ENCODE measurements around the gene TMEM141. TPM values are rescaled to one million over a fixed set of nuclear protein-coding genes. Genes with fewer than 3 reads are reported as not detected.
A peak's percentile ranks its signal among the peaks of the same experiment; 100 is the strongest.
"Not testable (repeated sequence)": the region's sequence is repeated elsewhere in the genome, so short reads cannot be mapped to it uniquely, and the experiment has no call there.

Gene TMEM141
- total RNA-seq, 1 experiment from 2014 or later = 74.4 TPM

DNA sequence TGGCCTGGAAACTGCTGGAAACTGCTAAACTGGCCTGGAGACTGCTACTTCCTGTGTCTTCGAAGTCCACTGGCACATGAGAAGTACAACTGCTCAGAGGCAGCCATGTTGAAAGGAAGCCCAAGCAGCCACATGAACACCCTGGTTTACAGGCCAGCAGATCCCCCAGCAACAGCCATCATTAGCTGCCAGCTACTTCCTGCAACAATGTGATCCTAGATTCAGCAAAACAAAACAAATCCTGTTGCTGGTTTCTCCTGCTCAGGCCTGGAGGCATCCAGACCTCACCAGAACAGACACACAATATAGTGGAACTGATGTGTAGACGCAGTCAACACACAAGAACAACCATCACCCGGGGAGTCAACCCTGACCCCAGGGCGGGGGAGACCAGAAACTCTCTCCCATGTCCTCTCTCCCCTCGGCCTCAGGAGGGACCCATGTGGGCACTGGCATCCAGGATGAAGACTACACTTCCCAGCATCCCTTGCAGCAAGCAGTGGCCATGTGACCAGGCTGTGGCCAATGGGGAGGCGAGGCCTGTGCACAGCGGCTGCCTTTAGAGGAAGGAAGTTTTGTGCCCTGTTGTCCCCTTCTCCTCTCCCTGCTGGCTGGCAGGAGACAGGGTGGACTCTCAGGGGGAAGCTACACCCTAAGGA, 17.6 kb upstream of the TMEM141 start:
- no peak for DNase-seq (ENCODE audit: low spot score)

DNA sequence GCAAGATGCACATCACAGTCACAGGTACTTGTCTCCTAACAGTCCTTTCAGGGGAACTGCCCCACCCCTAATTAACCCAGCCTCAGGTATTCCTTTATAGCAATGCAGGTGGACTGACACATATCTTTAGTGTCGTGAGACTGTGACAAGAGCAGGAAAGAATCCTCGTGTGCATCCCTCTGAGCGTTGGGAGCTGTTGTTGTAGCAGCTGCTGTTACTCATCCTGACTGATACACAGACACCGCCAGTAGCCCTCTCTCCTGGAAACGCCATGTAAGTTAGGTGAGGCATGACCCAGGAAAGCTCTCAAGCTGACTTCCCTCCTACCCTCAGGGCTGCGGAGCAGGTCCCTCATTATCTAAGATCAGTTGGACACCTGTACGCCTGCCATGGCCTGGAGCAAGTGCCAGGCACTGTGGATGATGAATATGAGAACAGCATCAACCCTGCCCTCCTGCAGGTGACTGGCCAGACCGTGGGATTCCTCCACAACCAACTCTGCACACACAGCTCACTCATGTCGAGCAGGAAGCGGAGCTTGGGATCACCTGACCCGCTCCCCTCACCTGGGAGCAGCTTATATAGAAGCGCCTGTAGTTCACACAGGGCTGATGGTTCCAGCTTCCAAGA, 16.6 kb upstream of the TMEM141 start:
- DNase-seq (ENCODE audit: low spot score) = no peak

DNA sequence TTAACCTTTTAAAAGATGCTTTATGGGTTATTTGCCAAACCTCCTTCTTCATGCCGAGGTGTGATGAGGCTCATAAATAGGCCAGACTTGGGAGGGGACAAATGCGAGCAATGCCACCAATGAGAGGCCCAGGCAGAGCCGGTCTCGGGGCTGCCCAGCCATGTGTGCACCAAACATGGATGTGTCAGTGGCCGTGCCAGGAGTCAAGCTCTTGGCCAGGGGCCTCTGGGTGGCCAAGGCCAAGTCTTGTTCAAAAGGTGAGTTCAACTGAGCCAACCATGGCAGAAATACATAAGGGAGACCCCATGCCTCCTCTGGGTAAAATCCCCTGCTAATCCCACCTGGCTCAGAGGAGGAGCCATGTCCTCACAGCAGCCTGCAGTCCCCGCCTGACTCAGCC, 16.0 kb upstream of the TMEM141 start:
- no peak for DNase-seq (ENCODE audit: low spot score)

DNA sequence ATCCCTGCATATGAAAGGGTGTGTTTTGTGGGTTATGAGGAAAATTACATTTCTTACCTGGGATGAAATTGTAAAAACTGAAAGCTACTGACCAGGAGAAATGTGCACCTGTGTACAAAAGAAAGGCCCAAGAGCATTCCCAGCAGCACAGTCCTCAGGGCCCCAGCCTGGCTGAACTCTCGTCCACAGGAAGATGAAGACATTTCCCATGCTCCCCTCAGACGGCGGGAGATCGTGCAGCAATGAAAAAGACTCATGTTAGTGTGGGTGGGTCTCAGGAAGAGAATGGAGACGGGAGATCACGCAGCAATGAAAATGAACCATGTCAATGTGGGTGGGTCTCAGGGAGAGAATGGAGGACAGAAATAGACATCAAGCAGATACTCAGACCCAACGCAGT, 14.2 kb upstream of the TMEM141 start:
- DNase-seq (ENCODE audit: low spot score) = no peak

DNA sequence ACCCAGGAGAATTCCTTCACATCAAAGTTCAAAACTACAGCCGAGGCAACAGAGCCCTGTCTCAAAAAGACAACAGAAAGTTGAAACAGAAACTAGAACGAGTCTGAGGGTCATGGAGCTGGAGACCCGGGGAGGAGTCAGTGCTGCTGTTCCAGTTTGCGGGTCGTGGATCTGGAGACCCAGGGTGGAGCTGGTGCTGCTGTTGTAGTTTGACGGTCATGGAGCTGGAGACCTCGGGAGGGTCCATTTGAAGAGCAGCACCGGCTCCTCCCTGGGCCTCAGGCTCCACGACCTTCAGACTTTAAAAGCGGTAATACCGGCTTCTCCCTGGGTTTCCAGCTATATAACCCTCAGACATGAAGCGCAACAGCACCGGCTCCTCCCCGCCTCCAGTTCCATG, 13.8 kb upstream of the TMEM141 start:
- DNase-seq (ENCODE audit: low spot score) = no peak

DNA sequence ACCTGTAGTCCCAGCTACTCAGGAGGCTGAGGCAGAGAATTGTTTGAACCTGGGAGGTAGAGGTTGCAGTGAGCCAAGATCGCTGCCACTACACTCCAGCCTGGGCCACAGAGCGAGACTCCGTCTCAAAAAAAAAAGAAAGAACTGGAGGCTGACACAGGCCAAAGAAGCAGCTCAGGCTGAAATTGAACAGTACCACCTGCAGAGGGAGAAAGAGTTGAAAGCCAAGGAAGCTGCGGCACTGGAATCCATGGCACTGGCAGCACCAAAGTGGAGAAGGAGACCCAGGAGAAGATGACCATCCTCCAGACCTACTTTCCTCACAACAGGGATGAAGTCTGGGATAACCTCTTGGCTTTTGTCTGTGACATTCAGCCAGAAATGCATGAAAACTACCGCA, 11.3 kb upstream of the TMEM141 start:
- no peak for DNase-seq (ENCODE audit: low spot score)

DNA sequence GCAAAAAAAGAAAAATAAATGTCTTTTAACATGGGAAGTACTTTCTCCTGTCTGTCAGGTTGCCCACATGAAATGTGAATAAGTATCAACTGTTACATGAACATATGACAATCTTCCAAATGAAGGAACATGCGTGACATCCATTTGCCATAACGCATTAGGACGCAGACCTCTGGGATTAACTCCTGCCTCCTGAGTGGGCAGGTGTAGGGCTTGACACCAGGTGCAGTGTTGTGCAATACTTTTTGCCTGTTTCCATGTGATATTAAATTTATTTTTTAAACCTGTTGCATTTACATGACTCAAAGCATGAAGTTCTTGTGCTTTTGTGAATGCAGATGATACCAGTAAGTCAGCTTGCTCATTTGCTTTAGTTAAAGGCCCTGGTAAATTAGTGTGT, 8.7 kb upstream of the TMEM141 start:
- DNase-seq (ENCODE audit: low spot score) = no peak

DNA sequence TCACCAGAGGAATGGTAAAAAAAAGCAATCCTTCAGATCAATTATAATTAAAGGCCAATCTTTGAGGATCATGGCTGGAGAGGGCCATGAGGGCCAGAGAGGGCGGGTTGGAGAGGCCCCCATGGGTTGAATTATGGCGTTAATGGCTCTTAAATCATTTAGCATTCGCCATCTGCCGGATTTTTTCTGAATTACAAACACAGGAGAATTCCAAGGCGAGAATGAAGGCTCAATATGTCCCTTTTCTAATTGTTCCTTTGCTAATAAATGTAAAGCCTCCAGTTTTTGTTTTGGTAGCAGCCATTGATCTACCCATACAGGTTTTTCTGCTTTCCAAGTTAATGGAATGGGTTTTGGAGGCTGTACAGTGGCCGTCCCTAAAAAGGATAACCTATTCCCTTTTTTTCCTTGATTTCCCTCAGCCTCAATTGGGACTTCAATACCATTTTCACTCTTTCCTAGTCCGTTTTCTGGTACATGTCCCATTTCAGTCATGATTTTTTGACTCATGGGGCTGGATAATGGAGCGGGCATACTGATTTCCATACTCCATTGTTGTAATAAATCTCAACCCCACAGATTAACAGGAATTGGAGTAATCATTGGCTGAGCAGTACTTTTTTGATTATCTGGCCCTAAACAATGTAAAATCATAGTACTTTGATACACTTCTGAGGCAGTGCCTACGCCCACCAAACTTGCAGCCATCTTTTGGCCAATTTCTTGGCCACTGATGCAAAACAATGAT, 6.7 kb upstream of the TMEM141 start:
- DNase-seq (ENCODE audit: low spot score) = peak; percentile 56

DNA sequence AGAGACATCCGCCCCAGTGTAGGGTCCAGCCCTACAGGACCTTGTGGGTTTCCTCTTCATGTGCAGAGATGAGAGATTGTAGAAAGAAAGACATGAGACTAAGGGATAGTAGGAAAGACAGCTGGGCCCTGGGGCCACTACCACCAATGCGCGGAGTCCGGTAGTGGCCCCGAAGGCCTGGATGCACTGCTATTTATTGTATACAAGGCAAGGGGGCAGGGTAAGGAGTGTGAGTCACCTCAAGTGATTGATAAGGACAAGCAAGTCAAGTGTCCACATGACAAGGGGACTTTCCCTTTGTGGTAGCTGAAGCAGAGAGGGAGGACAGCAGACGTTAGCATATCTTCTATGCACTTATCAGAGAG, 6.2 kb upstream of the TMEM141 start:
- DNase-seq (ENCODE audit: low spot score) = peak; percentile 59

DNA sequence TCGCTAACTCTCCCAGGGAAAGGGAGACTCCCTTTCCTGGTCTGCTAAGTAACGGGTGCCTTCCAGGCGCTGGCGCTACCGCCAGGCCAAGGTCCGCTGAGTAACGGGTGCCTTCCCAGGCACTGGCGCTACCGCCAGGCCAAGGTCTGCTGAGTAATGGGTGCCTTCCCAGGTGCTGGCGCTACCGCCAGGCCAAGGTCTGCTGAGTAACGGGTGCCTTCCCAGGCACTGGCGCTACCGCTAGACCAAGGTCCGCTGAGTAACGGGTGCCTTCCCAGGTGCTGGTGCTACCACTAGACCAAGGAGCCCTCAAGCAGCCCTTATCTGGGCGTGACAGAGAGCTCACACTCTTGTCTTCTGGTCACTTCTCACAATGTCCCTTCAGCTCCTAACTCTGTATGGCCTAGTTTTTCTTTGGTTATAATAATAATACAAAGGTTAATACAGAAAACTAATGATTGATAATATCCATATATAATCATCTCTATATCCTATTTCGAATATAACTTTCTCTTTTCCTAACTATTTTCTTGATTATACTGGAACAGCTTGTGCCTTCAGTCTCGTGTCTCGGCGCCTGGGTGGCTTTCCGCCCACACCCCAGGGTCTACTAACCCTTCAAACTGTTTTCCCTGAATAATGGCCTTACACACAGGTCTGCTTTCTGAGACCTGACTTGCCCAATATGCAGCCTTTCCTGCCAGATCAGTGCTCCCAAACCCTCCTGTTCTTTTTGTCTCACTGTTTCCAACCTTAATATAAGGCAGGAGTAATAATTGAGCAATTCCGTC, 5.4 kb upstream of the TMEM141 start:
- DNase-seq (ENCODE audit: low spot score) = not testable (repeated sequence)

DNA sequence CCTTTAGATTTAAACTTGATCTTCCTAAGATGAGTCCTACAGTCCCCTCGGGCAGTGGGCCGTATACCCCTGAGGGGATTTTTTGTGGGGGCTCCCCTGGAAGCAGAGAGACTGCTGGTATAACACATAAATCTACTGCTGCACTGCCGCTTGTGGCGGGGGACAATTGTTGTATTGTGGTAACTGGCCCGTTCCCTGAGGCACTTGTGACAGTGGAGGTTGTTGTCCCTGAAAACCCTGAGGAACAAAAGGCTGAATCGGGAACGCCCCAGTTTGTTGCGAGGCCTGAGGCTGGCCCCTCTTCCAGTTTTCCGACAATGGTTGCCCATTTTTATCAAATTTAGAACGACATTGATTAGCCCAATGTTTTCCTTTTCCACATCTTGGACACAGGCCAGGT, 4.7 kb upstream of the TMEM141 start:
- no peak for DNase-seq (ENCODE audit: low spot score)

DNA sequence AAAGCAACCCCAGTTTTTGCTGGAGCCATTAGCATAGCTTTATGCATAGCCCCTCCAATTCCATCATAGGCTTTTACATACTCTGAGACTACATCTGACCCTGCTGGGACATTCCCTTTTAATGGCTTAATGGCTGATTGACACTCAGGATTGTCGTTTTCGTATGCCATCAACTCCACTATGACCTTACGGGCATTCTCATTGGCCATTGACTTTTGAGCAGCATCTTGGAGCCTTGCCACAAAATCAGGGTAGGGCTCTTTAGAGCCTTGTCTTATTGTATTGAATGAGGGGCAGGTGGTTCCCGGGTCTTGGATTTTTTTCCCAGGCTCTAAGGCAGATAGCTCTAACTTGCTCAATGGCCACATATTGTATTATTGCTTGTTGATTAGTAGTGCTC, 4.2 kb upstream of the TMEM141 start:
- DNase-seq (ENCODE audit: low spot score) = not testable (repeated sequence)

DNA sequence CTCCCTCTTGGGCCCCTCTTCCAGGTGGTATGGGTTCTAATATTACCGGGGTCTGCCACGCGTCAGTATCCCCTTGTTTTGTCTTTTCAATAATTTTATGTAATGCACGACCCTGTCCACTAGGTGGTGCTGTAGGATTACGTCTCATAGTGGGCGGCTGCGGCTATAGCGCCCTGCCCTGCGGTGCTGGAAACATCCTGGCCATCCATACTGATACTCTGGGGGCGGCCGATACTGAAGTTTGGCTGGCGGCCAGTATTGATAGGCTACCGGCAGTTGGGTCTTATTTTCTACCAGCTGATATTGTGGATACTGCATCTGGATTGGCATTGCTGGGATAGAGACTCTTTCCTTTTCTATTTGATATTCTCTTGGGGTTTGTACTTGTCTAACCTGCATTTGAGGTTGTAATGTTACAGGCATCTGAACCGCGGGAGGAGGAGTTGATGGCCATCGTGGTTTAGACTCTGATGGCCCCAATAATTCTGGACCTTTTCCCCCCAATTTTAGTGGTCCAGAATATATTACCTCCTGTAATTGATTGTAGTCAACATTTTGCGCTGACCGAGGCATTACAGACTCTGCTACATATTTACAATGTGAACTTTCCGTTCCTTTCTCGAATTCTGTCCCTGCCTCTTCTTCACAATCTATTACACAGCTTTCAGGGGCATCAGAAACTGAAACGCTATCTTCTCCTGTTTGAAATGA, 3.3 kb upstream of the TMEM141 start:
- peak; percentile 69 for DNase-seq (ENCODE audit: low spot score)

DNA sequence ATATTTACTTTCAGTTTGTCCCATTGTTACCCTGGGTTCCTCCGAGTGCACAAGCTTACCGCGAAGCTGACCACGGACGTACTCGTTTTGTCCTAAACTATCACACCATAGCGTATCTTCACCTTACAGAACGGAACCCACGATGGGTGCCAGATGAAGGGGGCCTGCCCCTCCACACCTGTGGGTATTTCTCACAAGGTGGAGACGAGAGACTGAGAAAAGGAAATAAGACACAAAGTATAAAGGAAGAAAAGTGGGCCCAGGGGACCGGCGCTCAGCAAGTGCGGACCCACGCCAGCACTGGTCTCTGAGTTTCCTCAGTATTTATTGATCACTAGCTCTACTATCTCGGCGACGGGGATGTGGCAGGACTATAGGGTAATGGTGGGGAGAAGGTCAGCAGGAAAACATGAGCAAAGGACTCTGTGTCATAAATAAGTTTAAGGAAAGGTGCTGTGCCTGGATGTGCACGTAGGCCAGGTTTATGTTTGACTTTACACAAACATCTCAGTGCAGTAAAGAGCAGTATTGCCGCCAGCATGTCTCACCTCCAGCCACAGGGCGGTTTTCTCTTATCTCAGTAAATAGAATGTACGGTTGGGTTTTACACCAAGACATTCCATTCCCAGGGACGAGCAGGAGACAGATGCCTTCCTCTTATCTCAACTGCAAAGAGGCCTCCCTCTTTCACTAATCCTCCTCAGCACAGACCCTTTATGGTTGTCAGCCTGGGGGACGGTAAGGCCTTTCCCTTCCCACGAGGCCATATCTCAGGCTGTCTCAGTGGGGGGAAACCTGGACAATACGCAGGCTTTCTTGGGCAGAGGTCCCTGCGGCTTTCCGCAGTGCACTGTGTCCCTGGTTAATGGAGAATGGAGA, 2.3 kb upstream of the TMEM141 start:
- DNase-seq (ENCODE audit: low spot score) = not testable (repeated sequence)

DNA sequence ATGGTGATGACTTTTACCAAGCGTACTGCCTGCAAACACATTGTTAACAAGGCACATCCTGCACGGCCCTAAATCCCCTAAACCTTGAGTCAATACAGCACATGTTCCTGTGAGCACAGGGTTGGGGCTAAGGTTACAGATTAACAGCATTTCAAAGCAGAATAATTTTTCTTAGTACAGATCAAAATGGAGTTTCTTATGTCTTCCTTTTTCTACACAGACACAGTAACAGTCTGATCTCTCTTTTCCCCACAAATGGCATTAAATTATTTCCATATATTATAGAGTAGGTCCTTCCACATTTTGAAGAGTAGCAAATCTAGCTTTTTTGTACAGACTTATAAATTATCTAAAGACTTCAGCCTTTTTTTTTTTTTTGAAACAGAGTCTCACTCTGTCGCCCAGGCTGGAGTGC, 1.6 kb upstream of the TMEM141 start:
- no peak for DNase-seq (ENCODE audit: low spot score)

DNA sequence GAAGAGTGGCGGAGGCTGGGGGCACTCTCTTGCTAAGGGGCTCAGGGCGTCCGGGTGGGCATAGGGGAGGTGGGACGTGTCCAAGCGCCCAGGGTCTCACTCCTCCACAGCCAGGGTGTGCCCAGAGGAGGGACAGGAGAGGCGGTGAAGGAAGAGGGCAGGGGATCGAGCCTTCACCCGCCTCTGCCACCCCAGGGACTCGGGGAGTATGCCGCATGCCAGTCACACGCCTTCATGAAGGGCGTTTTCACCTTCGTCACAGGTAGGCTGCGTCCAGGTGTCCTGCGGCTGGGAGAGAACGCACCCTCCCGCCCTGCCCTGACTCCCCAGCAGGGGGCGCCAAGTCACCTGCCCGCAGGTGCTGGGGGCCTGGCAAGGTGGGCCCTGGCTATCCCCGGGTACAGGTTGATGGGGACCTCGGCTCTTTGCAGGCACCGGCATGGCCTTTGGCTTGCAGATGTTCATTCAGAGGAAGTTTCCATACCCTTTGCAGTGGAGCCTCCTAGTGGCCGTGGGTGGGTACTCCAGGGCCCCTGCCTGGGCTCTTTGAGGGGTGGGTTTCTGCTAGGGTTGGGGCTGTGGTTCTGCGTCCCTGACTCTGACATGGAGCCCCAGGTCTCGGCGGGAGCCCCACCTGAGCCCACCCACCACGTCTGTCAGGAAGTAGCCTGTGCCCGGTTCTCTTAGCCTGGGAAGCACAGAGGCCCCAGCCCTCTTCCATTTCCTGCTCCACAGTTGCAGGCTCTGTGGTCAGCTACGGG, 552 bp downstream of the TMEM141 start:
- peak; percentile 45 for DNase-seq (ENCODE audit: low spot score)

DNA sequence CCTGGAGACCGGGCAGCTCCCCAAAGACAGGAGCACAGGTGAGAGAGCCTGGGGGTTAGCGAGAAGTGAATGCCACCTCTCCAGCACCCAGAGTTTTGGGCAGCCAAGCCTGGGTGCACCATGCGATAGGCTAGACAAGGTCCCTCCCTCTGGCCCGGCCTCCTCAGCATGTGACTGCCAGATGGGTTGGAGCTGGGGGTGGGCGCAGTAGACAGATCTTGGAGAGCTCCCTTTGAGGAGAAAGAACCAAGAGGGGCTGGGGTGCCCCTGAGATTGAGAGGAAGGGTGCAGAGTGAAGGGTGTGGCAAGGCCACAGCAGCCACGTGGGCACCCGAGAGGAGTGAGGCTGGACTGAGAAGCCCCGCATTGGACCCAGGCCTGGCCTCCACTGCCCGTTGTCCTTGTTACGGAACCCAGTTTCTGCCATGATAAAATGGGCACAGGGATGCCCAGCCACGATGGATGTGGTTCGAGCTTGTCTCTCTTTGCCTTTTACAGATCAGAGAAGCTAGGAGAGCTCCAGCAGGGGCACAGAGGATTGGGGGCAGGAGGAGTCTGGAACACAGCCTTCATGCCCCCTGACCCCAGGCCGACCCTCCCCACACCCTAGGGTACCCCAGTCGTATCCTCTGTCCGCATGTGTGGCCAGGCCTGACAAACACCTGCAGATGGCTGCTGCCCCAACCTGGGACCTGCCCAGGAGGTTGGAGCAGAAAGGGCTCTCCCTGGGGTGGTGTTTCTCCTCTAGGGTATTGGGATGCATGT, 1.4 kb downstream of the TMEM141 start:
- DNase-seq (ENCODE audit: low spot score) = no peak

DNA sequence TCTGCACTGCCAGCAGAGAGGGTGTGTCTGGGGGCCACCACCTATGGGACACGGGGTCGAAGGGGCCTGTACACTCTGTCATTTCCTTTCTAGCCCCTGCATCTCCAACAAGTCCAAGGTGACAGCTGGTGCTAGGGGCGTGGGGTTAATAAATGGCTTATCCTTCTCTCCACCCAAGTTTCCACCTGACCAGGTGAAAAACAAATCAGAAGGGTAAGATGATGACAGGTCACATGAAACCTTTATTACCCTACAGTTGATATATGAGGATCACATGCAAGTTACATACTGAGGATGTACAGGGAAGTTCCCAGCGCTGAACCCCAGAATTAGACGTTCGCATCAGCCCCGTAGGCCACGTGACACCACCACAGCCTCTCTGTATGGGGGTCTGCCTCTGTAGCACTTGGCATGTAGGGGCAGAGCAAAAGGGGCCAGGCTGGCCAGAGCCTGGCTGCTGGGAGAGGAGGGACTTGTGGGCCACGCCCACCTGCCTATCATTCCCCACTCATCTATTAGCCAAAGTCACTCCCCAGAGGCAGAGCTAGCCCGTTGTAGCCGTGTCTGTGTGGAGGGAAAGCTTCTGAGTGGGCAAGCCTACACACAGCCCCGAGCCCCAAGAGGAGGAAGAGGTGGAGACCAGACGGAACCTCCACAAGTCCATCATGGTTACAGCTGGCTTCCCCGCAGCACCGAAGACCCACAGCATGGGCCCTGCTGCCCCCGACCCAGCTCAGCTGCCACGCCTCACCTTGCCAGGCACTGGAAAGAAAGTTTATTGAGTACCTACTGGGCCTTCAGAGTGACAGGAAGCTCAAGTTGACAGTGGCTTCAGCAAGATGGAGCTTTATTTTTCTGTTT, 2.2 kb downstream of the TMEM141 start:
- DNase-seq (ENCODE audit: low spot score) = no peak
